ENCODE data around the gene ABHD5. TPM values are rescaled to one million over a fixed set of nuclear protein-coding genes. Genes with fewer than 3 reads are reported as not detected.

The ABHD5 gene
- total RNA-seq, 1 donor from 2014 or later, result 17.5 TPM

DNA sequence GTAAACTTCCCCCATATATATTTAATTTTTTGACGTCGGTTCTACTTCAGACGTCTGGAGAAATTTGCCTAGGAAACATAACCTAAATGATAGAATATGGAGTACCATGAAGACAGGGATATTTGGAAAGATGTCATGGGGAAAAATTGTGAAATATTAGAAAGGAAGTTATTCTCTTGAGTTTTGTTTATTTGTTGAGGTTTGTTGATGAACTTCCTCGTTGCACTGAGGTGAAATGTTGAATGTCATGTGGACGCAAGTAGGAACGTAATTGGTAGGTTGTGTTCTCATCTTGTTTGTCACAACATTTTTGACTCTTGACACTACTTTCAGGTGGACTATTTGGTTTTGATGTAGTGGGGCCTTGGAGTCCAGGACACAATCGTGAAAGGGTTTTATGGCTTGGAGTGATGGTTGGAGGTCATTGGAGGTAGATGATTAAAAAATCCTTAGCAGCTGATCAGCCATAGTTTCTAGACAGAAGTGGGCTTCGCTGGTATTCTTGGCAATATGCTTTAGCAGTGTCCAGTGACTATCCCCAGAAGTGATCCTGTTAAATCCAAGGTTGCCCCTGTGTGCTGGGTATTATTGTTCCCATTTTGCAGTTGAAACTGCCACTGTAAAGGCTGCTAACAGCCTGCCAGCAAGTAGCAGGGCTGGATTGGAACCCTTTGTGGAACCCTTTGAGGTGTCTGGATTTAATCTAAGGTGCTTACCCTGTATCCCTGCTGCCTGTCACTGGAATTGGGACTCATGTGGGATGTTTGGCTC lies 1.5 kb downstream of the ABHD5 start:
- Mint-ChIP-seq H3K27me3 (ENCODE audit: unreplicated experiment) (peaks cover 3% of the 10 kb centered on the region), H3K4me3 (ENCODE audit: unreplicated experiment) (peak overlapping the region; percentile 94), H3K4me1 (ENCODE audit: unreplicated experiment) (peaks cover 16% of the 10 kb centered on the region), H3K9me3 (ENCODE audit: unreplicated experiment) (no peaks in the 10 kb centered on the region), H3K27ac (ENCODE audit: unreplicated experiment) (no peak overlapping the region), H3K36me3 (ENCODE audit: low read depth, unreplicated experiment) (no peaks in the 10 kb centered on the region)
- no peak for DNase-seq (ENCODE audit: low spot score)
- TF ChIP-seq, protein P1, sequence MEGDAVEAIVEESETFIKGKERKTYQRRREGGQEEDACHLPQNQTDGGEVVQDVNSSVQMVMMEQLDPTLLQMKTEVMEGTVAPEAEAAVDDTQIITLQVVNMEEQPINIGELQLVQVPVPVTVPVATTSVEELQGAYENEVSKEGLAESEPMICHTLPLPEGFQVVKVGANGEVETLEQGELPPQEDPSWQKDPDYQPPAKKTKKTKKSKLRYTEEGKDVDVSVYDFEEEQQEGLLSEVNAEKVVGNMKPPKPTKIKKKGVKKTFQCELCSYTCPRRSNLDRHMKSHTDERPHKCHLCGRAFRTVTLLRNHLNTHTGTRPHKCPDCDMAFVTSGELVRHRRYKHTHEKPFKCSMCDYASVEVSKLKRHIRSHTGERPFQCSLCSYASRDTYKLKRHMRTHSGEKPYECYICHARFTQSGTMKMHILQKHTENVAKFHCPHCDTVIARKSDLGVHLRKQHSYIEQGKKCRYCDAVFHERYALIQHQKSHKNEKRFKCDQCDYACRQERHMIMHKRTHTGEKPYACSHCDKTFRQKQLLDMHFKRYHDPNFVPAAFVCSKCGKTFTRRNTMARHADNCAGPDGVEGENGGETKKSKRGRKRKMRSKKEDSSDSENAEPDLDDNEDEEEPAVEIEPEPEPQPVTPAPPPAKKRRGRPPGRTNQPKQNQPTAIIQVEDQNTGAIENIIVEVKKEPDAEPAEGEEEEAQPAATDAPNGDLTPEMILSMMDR (IDR thresholded peaks at IDR 0.05; ENCODE audit: unreplicated experiment), result no peak

DNA sequence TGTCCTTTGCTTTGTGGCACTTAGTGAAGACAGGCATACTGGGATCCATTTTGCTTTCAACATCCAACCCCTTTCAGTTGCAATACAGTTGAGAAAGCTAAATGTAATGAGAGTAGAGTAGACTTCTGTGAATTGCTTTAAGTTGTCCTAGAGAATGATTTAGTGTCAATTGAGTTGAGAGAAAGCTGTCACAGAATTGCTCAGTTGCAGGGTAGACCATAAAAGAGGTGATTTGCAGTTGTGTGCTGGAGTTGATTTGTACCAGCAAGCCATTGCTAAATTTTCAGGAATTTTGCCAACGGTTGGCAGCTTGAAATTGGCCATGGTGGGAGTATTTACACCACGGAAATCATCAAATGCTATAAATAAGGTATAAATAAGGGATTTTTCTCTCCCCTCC lies 2.2 kb downstream of the ABHD5 start:
- Mint-ChIP-seq H3K9me3 (ENCODE audit: unreplicated experiment) (no peaks in the 10 kb centered on the region), H3K4me1 (ENCODE audit: unreplicated experiment) (peaks cover 16% of the 10 kb centered on the region), H3K27ac (ENCODE audit: unreplicated experiment) (no peak overlapping the region), H3K36me3 (ENCODE audit: low read depth, unreplicated experiment) (no peaks in the 10 kb centered on the region), H3K27me3 (ENCODE audit: unreplicated experiment) (peaks cover 4% of the 10 kb centered on the region), H3K4me3 (ENCODE audit: unreplicated experiment) (no peak overlapping the region)
- no peak for DNase-seq (ENCODE audit: low spot score)
- TF ChIP-seq, protein P1 (IDR thresholded peaks at IDR 0.05; ENCODE audit: unreplicated experiment), result no peak

DNA sequence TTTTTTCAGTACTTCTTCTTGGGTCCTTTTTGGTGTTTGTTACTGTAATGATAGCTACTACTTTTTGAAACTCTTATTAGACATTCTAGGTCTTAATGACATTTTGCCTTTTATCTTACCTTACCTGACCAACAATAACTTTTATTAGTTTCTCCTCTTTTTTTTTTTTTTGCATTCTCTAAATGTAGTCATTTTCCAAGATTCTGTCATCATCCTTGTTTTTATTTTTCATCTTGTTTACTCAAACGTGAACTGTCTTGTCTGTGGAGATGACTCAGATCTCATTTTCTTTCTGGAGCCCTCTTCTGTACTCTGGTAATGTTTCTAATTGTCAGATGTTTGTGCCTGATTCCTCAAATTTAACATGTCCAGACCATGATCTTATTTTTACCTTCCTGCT lies 2.9 kb downstream of the ABHD5 start:
- no peak overlapping the region for H3K4me3 Mint-ChIP-seq (ENCODE audit: unreplicated experiment)
- TF ChIP-seq, protein P1 (IDR thresholded peaks at IDR 0.05; ENCODE audit: unreplicated experiment), result no peak
- no peak for DNase-seq (ENCODE audit: low spot score)

DNA sequence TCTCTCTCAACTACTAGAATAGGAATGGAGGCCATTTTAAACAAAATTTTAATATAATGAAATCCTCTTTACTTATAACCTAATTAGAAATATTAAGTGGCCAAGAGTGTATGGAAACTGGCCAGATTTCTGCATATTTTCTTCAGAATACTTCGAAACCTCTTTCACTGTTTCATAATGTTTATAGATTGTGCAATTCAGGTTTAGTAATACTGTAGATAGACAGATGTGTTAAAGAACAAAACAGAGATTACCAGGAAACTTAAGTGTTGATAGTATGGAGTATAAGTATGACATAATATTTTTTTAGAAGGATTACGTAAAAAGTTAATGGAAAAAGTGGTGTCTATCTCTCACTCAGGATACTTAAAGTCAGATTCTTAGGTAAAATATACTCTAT lies 4.7 kb downstream of the ABHD5 start:
- DNase-seq (ENCODE audit: low spot score), result no peak
- Mint-ChIP-seq H3K36me3 (ENCODE audit: low read depth, unreplicated experiment) (no peaks in the 10 kb centered on the region), H3K27me3 (ENCODE audit: unreplicated experiment) (peaks cover 6% of the 10 kb centered on the region), H3K4me1 (ENCODE audit: unreplicated experiment) (peaks cover 10% of the 10 kb centered on the region), H3K4me3 (ENCODE audit: unreplicated experiment) (no peak overlapping the region), H3K27ac (ENCODE audit: unreplicated experiment) (no peak overlapping the region), H3K9me3 (ENCODE audit: unreplicated experiment) (no peaks in the 10 kb centered on the region)
- TF ChIP-seq, protein P1 (IDR thresholded peaks at IDR 0.05; ENCODE audit: unreplicated experiment), result no peak

More for the DNA sequence above, 2.9 kb downstream of the ABHD5 start:
- Mint-ChIP-seq H3K27me3 (ENCODE audit: unreplicated experiment) (peaks cover 6% of the 10 kb centered on the region), H3K9me3 (ENCODE audit: unreplicated experiment) (no peaks in the 10 kb centered on the region), H3K36me3 (ENCODE audit: low read depth, unreplicated experiment) (no peaks in the 10 kb centered on the region), H3K4me1 (ENCODE audit: unreplicated experiment) (peaks cover 16% of the 10 kb centered on the region), H3K27ac (ENCODE audit: unreplicated experiment) (no peak overlapping the region)

DNA sequence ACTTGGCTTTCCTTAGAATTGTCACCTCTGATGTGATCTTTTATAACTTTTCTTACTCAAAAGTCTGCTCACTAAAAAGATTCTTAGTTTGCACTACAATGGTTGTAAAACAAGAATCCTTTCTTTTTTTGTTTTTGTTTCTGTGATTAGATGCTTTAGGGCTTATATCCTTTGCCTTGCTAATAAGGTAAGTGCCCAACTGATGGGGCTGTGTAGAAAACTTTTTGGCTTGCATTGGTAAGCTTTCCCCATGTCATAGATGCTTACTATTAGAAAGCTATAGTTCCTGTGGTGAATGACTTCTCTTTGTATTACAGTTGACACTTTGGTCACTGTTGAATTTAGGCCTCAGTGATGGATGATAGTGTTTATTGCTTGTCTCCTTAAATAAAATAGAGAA lies 5.1 kb downstream of the ABHD5 start:
- Mint-ChIP-seq H3K4me3 (ENCODE audit: unreplicated experiment) (no peak overlapping the region), H3K27ac (ENCODE audit: unreplicated experiment) (no peak overlapping the region), H3K4me1 (ENCODE audit: unreplicated experiment) (peaks cover 10% of the 10 kb centered on the region), H3K27me3 (ENCODE audit: unreplicated experiment) (peaks cover 6% of the 10 kb centered on the region), H3K36me3 (ENCODE audit: low read depth, unreplicated experiment) (no peaks in the 10 kb centered on the region), H3K9me3 (ENCODE audit: unreplicated experiment) (no peaks in the 10 kb centered on the region)
- DNase-seq (ENCODE audit: low spot score), result no peak
- TF ChIP-seq, protein P1 (IDR thresholded peaks at IDR 0.05; ENCODE audit: unreplicated experiment), result no peak

Measured in endothelial cell (in vitro differentiated cells).